ENCODE measurements around the gene CAND1.

DNA sequence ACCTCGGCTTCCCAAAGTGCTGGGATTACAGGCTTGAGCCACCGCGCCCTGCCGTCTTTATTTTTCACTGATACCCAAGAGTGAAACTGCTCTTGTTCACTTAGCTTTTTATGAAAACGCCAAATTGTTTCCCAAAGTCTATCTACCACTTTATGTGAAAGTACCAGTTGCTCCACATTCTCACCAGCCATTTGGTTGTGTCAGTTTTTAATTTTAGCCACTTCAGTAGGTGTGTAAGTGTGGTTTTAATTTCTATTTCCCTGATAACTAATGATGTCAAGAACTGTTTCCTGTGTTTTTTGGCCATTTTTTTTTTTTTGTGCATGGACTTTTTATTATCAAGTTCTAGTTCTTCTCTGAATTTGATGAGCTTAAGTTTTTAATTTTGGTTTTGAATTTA is 17.1 kb downstream of the CAND1 start:
- TF ChIP-seq, protein P1, sequence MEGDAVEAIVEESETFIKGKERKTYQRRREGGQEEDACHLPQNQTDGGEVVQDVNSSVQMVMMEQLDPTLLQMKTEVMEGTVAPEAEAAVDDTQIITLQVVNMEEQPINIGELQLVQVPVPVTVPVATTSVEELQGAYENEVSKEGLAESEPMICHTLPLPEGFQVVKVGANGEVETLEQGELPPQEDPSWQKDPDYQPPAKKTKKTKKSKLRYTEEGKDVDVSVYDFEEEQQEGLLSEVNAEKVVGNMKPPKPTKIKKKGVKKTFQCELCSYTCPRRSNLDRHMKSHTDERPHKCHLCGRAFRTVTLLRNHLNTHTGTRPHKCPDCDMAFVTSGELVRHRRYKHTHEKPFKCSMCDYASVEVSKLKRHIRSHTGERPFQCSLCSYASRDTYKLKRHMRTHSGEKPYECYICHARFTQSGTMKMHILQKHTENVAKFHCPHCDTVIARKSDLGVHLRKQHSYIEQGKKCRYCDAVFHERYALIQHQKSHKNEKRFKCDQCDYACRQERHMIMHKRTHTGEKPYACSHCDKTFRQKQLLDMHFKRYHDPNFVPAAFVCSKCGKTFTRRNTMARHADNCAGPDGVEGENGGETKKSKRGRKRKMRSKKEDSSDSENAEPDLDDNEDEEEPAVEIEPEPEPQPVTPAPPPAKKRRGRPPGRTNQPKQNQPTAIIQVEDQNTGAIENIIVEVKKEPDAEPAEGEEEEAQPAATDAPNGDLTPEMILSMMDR (IDR thresholded peaks at IDR 0.05) = no peak
- no peak for TF ChIP-seq POLR2AphosphoS5 (IDR thresholded peaks at IDR 0.05)
- no peak for TF ChIP-seq POLR2A (IDR thresholded peaks at IDR 0.05)
- TF ChIP-seq EP300 (IDR thresholded peaks at IDR 0.05) = no peak
